Measurements from ENCODE around the gene FNDC3B.

The FNDC3B gene

DNA sequence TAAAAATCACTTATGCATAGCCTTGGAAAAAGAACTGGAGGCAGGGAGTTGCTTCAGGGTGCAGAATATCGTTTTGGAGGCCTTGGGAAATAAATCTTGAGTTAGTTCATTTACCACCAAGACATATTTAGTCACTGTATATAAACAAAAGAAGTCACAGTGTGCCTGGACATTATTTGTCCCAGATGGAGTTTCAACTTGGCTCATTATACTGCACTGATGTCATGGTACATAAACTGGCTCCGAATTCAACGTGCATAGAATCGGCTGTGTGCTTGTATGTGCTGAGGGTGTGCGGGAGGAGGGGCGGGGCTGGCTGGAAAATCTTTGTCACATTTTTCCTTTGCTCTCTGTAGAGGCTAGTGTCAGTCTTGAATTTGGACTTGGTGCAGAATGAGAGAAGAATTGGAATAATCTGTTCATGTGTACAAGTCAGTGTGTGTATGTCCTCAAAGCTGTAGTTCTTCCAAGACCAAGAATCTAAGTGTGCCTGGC, 86.6 kb downstream of the FNDC3B start:
- H3K79me2 ChIP-seq (ENCODE audit: insufficient read depth, low read length), result no peaks in the 10 kb centered on the region
- no peak overlapping the region for H3K4me3 ChIP-seq (ENCODE audit: low read depth, low read length, poor library complexity, severe bottlenecking)
- H3F3A ChIP-seq (ENCODE audit: insufficient read depth, low read length), result no peaks in the 10 kb centered on the region
- H3K27me3 ChIP-seq (ENCODE audit: insufficient read depth, low read length), result no peaks in the 10 kb centered on the region
- TF ChIP-seq, protein P1, sequence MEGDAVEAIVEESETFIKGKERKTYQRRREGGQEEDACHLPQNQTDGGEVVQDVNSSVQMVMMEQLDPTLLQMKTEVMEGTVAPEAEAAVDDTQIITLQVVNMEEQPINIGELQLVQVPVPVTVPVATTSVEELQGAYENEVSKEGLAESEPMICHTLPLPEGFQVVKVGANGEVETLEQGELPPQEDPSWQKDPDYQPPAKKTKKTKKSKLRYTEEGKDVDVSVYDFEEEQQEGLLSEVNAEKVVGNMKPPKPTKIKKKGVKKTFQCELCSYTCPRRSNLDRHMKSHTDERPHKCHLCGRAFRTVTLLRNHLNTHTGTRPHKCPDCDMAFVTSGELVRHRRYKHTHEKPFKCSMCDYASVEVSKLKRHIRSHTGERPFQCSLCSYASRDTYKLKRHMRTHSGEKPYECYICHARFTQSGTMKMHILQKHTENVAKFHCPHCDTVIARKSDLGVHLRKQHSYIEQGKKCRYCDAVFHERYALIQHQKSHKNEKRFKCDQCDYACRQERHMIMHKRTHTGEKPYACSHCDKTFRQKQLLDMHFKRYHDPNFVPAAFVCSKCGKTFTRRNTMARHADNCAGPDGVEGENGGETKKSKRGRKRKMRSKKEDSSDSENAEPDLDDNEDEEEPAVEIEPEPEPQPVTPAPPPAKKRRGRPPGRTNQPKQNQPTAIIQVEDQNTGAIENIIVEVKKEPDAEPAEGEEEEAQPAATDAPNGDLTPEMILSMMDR (IDR thresholded peaks at IDR 0.05; ENCODE audit: low read length), result no peak
- TF ChIP-seq EZH2 (IDR thresholded peaks at IDR 0.05; ENCODE audit: borderline replicate concordance, low read length), result no peak
- H4K20me1 ChIP-seq (ENCODE audit: insufficient read depth, low read length), result no peaks in the 10 kb centered on the region
- no peaks in the 10 kb centered on the region for H3K9me2 ChIP-seq (ENCODE audit: low read depth, low read length)
- no peak overlapping the region for H3K9ac ChIP-seq (ENCODE audit: low read length)
- no peaks in the 10 kb centered on the region for H3K9me3 ChIP-seq (ENCODE audit: low read length)
- no peak overlapping the region for H2AFZ ChIP-seq (ENCODE audit: low read length)
- H3K36me3 ChIP-seq (ENCODE audit: insufficient read depth, low read length), result no peaks in the 10 kb centered on the region
- H3K27ac ChIP-seq (ENCODE audit: low read depth, low read length, poor library complexity, severe bottlenecking), result no peak overlapping the region
- H3K4me2 ChIP-seq (ENCODE audit: low read length), result no peak overlapping the region
- H3K4me1 ChIP-seq (ENCODE audit: insufficient read depth, low read length, severe bottlenecking), result no peaks in the 10 kb centered on the region

DNA sequence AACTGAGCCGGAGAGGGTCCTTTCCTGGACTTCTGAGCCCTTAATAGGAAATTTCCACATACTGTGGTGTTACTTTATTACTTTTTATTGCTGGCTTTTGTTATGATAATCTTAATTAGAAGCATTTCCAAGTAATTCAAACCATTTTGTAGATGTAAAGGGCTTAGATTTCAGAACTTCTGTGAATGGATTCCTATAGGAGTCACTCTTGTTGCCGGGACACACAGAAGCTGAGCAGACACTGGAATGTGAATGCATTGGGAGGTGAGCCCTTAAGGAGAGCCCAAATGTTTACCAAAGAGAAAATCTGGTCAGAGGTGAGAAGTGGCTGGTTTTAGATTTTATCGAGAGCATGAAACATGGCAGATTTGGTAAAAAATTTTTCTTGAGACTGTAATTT, 87.4 kb downstream of the FNDC3B start:
- Histone ChIP-seq H3K27ac (ENCODE audit: low read depth, low read length, poor library complexity, severe bottlenecking) (no peak overlapping the region), H3K27me3 (ENCODE audit: insufficient read depth, low read length) (no peaks in the 10 kb centered on the region), H3F3A (ENCODE audit: insufficient read depth, low read length) (no peaks in the 10 kb centered on the region), H3K4me3 (ENCODE audit: low read depth, low read length, poor library complexity, severe bottlenecking) (no peak overlapping the region), H3K4me1 (ENCODE audit: insufficient read depth, low read length, severe bottlenecking) (no peaks in the 10 kb centered on the region), H3K9me3 (ENCODE audit: low read length) (no peaks in the 10 kb centered on the region), H4K20me1 (ENCODE audit: insufficient read depth, low read length) (no peaks in the 10 kb centered on the region), H3K36me3 (ENCODE audit: insufficient read depth, low read length) (no peaks in the 10 kb centered on the region), H3K4me2 (ENCODE audit: low read length) (no peak overlapping the region), H3K79me2 (ENCODE audit: insufficient read depth, low read length) (no peaks in the 10 kb centered on the region), H3K9me2 (ENCODE audit: low read depth, low read length) (no peaks in the 10 kb centered on the region), H2AFZ (ENCODE audit: low read length) (no peak overlapping the region), H3K9ac (ENCODE audit: low read length) (no peak overlapping the region)
- TF ChIP-seq, protein P1 (IDR thresholded peaks at IDR 0.05; ENCODE audit: low read length), result no peak
- no peak for TF ChIP-seq EZH2 (IDR thresholded peaks at IDR 0.05; ENCODE audit: borderline replicate concordance, low read length)

GRCh38 chr3:172127141-172127540, 87.8 kb downstream of the FNDC3B start:
- no peaks in the 10 kb centered on the region for H4K20me1 ChIP-seq (ENCODE audit: insufficient read depth, low read length)
- no peaks in the 10 kb centered on the region for H3K9me3 ChIP-seq (ENCODE audit: low read length)
- H3K9ac ChIP-seq (ENCODE audit: low read length), result no peak overlapping the region
- H3F3A ChIP-seq (ENCODE audit: insufficient read depth, low read length), result no peaks in the 10 kb centered on the region
- no peaks in the 10 kb centered on the region for H3K27me3 ChIP-seq (ENCODE audit: insufficient read depth, low read length)
- no peak overlapping the region for H3K27ac ChIP-seq (ENCODE audit: low read depth, low read length, poor library complexity, severe bottlenecking)
- no peak overlapping the region for H2AFZ ChIP-seq (ENCODE audit: low read length)
- no peak overlapping the region for H3K4me3 ChIP-seq (ENCODE audit: low read depth, low read length, poor library complexity, severe bottlenecking)
- no peaks in the 10 kb centered on the region for H3K79me2 ChIP-seq (ENCODE audit: insufficient read depth, low read length)
- no peaks in the 10 kb centered on the region for H3K9me2 ChIP-seq (ENCODE audit: low read depth, low read length)
- H3K4me2 ChIP-seq (ENCODE audit: low read length), result no peak overlapping the region
- no peaks in the 10 kb centered on the region for H3K4me1 ChIP-seq (ENCODE audit: insufficient read depth, low read length, severe bottlenecking)
- TF ChIP-seq, protein P1 (IDR thresholded peaks at IDR 0.05; ENCODE audit: low read length), result no peak
- no peak for TF ChIP-seq EZH2 (IDR thresholded peaks at IDR 0.05; ENCODE audit: borderline replicate concordance, low read length)
- H3K36me3 ChIP-seq (ENCODE audit: insufficient read depth, low read length), result no peaks in the 10 kb centered on the region

All from OCI-LY1 (cell line).